HUES64 (cell line): Measurements from ENCODE around the gene TMEM256.

Experiments used
- H3K27ac ChIP-seq: 2 replicates; pipeline ENCODE4 v1.7.0; 2013; ENCODE audit warnings: low read depth, low read length, inconsistent platforms
- H3K27me3 ChIP-seq: 2 replicates; pipeline ENCODE4 v1.6.1; 2013; ENCODE audit warnings: mild to moderate bottlenecking, low read length; ENCODE audit not compliant: insufficient read depth
- H3K36me3 ChIP-seq: 2 replicates; pipeline ENCODE4 v1.6.1; 2013; ENCODE audit warnings: mild to moderate bottlenecking, low read length; ENCODE audit not compliant: insufficient read depth
- H3K4me1 ChIP-seq: 2 replicates; pipeline ENCODE4 v1.6.1; 2013; ENCODE audit warnings: mild to moderate bottlenecking, low read length, moderate library complexity; ENCODE audit not compliant: insufficient read depth
- H3K4me3 ChIP-seq: 2 replicates; pipeline ENCODE4 v1.5.1; 2013; ENCODE audit warnings: mild to moderate bottlenecking, low read length, moderate library complexity
- H3K9ac ChIP-seq: 2 replicates; pipeline ENCODE4 v1.6.1; 2013; ENCODE audit warnings: mild to moderate bottlenecking, low read depth, low read length
- H3K9me3 ChIP-seq: 2 replicates; pipeline ENCODE4 v1.6.1; 2013; ENCODE audit warnings: low read depth, low read length; ENCODE audit not compliant: insufficient read depth
- WGBS: fragments of 150-250, 120-280 bp; methylation state at CpG from one replicate; pipeline ENCODE4 v1.1.7; 2013; ENCODE audit warnings: missing lambda C conversion rate; 5-methylcytosine and 5-hydroxymethylcytosine counted together

The TMEM256 gene

DNA sequence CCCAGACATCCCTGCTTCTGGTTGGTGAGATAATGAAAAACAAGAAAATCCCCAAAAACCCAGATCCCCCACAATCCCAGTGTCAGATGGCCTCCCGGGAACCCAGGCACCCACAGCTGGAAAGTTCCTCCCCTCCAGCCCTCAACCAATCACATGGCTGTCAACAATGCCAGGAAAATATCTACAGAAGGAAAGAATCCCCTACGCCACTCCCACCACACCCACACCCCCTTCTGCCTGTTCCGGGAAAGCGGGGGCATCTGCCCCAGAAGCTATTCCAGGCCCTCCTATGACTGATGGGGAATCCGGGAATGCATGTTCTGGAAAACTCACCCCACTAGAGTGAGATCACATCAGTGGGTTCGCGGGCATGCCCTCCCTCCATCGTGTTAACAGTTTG lies 47.1 kb downstream of the TMEM256 start:
- WGBS = 88% methylated on average over 8 of the region's 8 CpGs
- H3K9ac ChIP-seq = no peak overlapping the region
- H3K36me3 ChIP-seq = no peaks in the 10 kb centered on the region
- no peaks in the 10 kb centered on the region for H3K9me3 ChIP-seq
- H3K4me1 ChIP-seq = peaks cover 3% of the 10 kb centered on the region; the same call in 1 of the 2 replicates
- no peak overlapping the region for H3K4me3 ChIP-seq
- H3K27me3 ChIP-seq = no peaks in the 10 kb centered on the region
- H3K27ac ChIP-seq = no peak overlapping the region

GRCh38 chr17:7356072-7356549 lies 47.8 kb downstream of the TMEM256 start:
- Histone ChIP-seq H3K27ac (no peak overlapping the region), H3K4me1 (peaks cover 3% of the 10 kb centered on the region; the same call in 1 of the 2 replicates), H3K36me3 (no peaks in the 10 kb centered on the region), H3K4me3 (peak overlapping the region; percentile 28; the same call in 1 of the 2 replicates), H3K9ac (no peak overlapping the region), H3K27me3 (no peaks in the 10 kb centered on the region), H3K9me3 (no peaks in the 10 kb centered on the region)
- 6% methylated on average over 11 of the region's 12 CpGs for WGBS

- no peak overlapping the region for H3K9ac ChIP-seq
- no peak overlapping the region for H3K27ac ChIP-seq
- 0 out of 2 replicates have a peak, but pooled peaks cover 3% of the 10 kb centered on the region for H3K27me3 ChIP-seq
- 78% methylated on average over 8 of the region's 8 CpGs for WGBS
- no peak overlapping the region for H3K4me3 ChIP-seq
- peaks cover 3% of the 10 kb centered on the region; the same call in 1 of the 2 replicates for H3K4me1 ChIP-seq
- no peaks in the 10 kb centered on the region for H3K36me3 ChIP-seq
- H3K9me3 ChIP-seq = no peaks in the 10 kb centered on the region
These were observed 48.3 kb downstream of the TMEM256 start for GRCh38 chr17:7355573-7355972.

DNA sequence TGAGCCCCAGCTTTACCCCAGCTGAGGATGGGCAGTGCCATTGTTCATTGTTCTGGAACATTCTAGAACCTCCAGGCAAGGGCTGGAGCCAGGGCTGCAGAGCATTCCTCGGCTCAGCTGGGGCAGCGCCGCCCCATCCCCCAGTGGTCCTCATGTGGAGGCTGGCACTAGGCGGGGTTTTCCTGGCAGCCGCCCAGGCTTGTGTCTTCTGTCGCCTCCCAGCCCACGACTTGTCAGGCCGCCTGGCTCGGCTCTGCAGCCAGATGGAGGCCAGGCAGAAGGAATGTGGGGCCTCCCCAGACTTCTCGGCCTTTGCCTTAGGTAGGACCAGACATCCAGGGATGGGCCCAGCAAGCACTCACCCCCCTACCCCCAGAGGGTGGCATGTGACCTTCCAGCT lies 48.8 kb downstream of the TMEM256 start, which contains the start of gene TMEM95:
Gene TMEM95, plus strand, starts transcription at position 104 of the 400 bp plus-strand sequence. Its CDS starts 49 bp downstream, at position 153.
- WGBS = 79% methylated on average over 10 of the region's 10 CpGs
- 0 out of 2 replicates have a peak, but pooled peaks cover 3% of the 10 kb centered on the region for H3K27me3 ChIP-seq
- H3K4me1 ChIP-seq = peaks cover 3% of the 10 kb centered on the region; the same call in 1 of the 2 replicates
- no peak within 1 kb of the TSS for H3K27ac ChIP-seq
- H3K4me3 ChIP-seq = no peak within 1 kb of the TSS
- no peaks in the 10 kb centered on the region for H3K36me3 ChIP-seq
- no peaks in the 10 kb centered on the region for H3K9me3 ChIP-seq
- no peak within 1 kb of the TSS for H3K9ac ChIP-seq

DNA sequence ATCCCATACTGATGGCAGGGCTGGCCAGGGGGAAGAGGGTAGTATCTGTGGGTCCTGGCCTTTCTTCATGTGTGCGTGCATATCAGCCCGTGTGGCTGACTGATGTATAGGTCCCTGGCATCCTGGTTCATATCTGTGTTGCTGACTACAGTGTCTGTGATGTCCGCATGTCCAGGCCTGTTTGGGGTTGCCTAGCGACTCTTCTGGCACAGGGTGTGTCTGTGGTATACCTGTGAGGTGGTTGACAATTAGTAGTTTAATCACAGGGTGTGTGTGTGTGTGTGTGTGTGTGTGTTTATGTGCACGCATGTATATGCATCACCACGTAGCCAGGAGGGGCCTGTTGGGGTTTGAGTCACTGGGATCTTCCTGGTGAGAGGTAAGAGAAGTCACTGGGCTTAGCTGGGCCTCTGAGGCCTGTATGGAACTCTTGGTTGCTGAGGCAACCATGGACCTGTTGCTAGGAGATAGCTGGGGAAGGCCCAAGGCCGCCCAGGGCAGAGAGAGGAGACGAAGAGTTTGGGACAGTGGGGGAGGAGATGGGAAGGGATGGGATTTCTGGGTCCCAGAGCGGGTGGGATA lies 49.5 kb downstream of the TMEM256 start:
- Histone ChIP-seq H3K4me1 (peaks cover 10% of the 10 kb centered on the region), H3K9ac (no peak overlapping the region), H3K4me3 (no peak overlapping the region), H3K27me3 (0 out of 2 replicates have a peak, but pooled peaks cover 3% of the 10 kb centered on the region), H3K9me3 (no peaks in the 10 kb centered on the region), H3K27ac (no peak overlapping the region), H3K36me3 (no peaks in the 10 kb centered on the region)
- 78% methylated on average over 9 of the region's 9 CpGs for WGBS
